ENCODE measurements around the gene MED26.

Gene MED26

DNA sequence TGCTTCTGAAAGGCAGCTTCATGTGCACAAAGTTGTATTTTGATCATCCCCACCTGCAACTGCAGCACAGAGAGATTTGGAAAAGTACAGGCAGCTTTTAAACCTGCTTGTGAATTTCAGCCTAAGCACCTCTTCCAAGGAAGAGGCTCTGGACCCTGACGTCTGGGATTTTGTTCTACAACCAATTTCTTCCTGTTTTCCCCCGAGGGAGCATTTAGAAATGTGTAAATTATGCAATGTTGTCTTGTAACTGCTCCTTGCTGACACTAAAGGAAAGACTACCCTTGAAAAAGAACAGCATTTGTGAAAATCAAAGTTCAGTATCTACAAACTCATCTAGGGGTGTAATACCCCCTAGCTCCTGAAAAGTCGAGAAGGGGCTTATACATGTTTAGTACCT, 15.4 kb downstream of the MED26 start:
- peak; percentile 31 for DNase-seq

GRCh38 chr19:16611121-16611520, 16.9 kb downstream of the MED26 start:
- DNase-seq: no peak

DNA sequence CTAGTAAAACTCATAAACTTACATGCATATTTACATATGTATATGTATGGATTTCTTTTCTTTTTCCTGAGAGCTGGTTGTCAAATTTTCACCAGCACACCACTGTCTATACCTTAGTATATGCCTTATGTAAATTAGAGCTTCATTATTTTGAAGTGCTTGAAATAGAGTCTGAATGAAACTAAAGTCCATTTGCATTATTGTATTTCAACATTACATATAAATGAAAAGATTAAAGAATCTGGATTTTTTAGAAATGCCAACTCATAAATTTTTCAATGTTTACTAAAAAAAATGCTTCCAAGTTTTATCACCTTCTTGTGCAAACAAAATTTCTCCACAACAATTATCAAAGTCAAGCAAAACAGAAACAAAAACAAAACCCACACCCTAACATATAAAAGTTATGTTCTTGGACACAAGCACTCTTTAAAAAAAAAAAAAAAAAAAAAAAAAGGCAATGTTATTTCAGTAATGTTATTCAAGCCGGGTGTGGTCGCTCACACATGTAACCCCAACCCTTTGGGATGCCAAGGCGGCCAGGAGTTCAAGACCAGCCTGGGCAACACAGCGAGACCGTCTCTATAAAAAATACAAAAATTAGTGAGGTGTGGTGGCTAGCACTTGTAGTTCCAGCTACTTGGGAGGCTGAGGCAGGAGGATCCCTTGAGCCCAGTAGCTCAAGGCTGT, 18.3 kb downstream of the MED26 start:
- DNase-seq: no peak

- DNase-seq: peak; percentile 89
Measured at GRCh38 chr19:16608290-16608739, 19.7 kb downstream of the MED26 start.

DNA sequence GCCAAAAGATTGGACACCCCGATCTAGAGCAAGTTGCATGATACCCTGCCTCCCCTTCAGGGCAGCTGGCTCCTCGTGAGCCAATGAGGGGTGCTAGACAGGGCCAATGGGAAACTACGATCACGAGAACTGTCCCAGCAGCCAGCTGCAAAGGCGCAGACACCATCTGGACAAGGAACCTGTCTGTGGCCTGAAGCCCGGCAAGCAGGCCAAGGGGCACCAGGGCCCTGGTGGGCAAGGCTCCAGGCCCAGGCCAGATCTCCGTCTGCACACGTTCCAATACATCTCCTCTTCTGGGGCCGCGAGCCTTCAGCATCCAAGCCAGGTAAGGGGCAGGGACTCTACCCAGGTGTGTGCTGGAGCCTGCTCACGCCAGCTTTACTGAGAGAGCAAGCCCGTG, 20.2 kb downstream of the MED26 start:
- DNase-seq: no peak

GRCh38 chr19:16605553-16605994, 22.4 kb downstream of the MED26 start:
- DNase-seq: no peak

DNA sequence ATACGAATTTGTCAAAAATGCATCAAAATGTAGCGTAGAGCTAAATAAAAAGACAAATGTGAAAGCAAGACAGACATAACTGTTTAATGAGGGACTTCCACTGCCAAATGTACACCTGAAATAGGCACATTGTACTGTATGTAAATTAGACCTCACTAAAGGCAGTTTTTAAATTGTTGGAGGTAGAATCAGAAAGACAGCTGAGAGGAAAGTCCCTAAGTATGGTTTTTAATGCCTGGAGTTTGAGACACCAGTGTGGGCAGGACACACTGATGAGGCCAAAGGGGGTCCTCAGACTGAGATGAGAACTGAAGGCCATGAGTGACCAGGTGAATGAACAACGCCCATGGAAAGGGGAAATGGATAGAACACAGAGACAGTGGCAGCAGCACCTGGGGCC, 22.9 kb downstream of the MED26 start:
- DNase-seq: no peak

DNA sequence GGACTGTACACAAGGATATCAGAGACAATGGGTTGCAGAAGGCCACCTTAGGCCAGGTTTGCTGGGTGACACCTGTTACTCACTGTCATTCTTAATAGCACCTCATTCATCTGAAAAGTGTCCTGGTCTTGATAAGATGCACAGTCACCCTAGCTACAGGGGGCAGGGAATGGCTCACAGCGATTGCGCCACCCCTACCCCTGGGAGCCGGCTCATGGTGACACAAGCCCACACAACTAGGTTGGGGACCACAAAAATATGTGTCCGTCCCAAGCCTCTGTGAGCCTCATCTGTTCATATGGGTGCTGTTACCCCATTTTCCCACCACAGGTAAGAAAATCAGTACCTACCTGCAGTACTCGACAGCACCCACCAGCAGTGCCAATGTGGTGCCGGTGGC, 23.4 kb downstream of the MED26 start:
- DNase-seq: no peak

- DNase-seq: no peak
Measured at GRCh38 chr19:16603090-16603489, 24.9 kb downstream of the MED26 start.

DNA sequence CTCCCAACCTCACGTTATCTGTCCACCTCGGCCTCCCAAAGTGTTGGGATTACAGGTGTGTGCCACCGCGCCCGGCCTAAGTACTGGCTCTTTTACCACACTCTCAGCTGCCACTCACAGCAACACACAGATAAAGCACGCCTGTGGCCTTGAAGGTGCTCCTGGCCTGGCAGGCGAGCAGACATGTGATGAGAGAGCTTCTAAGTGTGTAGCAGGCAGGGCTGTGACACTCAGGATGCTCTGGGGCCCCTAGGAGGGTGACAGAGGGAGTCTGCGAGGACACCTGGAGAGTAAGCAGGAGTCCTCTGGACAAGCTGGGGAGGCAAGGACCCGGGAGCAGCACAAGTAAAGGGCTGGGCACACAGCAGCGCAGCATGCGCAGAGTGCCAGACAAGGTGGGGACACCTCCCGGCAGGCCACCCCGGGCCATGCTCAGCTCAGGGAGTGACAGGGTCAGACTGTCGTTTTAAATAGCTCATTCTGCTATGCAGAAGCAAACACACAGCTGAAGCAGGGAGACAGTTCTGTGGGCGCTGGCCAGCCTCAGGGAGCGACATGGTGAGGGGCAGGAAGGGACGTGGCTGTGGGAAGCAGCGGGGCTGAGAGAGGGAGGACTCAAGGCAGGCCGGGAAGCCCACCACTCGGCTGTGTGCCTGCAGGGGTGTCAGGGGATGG, 26.5 kb downstream of the MED26 start:
- no peak for DNase-seq

- DNase-seq: no peak
Measured at GRCh38 chr19:16600824-16601223, 27.2 kb downstream of the MED26 start.

DNA sequence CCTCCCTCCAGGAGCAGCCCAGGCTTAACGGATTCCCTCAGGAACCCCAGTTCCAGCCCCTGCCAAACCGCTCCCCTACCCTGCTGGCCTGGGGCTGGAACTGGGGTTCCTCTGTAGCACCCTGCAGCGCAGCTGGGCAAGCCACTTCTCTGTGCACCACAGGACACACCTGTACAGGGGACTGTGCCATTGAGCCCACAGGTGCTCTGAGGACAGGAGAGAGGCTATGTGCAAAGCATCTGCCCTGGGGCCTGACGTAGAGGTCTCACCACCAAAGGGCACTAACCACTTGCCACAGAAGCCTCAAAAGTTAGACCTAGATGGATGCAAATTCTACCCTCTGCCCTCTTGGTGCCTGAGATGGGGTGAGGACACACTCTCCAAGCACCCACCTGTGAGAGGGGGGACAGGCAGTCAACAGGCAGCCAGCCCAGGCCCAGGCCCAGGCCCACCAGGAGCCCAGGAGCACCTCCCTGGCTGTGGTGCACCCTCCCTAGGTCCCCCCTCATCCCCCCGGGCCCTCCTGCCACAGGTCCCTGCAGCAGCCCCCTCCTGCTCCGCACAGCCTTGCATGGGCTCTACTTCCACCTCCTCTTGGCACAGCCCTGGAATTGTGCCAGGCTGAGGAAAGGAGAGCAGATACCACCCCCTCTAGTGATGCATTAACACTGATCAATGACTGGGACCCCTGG, 28.2 kb downstream of the MED26 start:
- no peak for DNase-seq

DNA sequence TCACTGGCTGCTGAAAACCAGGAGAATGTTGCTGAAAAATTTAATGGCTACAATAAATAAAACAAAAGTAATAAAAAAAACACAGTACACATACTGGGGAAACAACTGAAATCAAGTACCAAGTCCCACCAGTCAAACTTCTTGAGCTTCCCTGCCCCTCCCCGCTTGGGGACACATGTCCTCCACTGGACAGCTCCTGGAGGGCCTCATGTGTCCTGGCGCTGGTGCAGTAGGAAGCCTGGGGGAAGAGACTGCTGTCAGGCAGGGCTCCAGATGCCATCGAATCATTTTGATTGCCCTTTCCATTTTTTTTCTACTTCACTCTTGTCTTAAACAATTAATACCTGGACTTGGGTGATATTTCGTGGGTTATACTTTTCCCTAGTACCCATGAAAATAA, 29.2 kb downstream of the MED26 start:
- DNase-seq: no peak

- no peak for DNase-seq
Measured at GRCh38 chr19:16596399-16596798, 31.6 kb downstream of the MED26 start.

DNA sequence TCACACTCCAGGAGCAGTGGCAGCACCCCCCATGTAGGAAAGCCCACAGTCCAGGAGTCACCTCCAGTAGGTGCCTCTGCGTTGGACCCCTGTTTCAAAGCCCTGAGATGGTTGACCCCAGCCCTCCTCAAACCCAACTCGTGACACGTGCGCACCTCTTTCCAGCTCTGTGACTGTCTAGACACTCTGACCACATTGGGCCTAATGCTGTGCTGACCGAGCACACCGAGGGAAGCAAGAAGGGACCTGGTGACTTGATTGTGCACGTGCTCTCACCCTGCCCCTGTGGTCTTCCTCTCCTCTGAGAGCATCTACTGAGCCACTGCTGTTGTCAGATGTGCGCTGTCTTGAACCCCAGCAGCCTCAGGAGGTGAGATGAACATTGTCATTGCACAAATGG, 32.9 kb downstream of the MED26 start:
- DNase-seq: no peak

DNA sequence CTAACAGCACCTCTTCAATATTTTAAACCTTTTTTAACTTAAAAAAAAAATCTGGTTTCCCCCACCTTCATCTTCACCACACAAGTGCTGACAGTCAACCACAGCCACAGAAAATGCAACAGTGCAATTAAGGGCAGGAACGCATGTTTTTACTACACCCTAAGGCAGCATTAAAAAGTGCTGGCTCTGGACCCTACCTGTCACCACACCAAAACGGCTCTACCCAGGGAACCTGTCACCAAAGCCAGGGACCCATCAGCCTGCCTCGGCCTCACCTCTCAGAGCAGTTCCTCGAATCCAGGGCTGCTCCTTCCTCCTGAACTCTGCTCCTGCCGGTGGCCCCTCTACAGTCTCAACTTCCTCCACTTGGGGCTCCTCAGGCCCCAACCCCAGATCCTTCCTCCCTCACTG, 33.3 kb downstream of the MED26 start:
- DNase-seq: no peak

DNA sequence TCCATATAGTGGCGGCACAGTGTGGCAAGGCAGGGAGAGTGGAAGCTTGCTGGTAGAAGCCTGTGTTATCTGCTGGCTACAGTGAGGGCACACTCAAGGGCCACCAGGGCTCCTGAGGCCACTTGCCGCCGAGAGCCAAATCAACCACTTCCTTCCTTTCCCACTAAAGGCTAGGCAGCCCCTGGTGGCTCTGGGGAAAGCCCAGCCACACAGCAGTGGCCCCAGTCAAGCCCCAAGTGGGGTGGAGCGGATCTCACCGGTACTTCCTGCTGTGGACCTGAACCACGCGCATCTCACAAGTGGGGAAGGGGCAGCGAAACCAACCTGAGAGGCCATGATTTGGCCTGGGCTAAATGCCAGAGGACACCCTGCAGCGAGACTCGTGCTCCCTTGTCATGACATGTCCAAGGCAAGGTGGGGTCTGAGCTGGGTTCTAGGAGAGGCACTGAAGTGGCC, 33.8 kb downstream of the MED26 start:
- no peak for DNase-seq

DNA sequence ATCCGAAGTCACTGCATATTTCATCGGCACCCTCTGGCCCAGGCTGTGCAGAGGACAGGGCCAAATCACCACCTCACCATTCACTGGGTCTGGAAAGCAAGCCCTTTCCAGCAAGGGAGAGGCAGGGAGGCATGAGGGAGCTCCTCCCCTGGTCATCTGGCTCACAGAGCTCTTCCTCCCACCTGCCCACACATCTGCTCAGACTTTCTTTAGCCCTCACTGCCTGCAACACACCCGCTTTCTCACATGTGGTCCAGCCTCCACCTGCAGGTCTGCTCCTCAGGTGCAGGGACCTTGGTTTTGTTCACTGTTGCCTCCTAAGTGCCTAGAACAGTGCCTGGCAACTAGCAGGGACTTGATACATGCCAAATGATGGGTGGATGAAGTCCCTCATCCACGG, 34.8 kb downstream of the MED26 start:
- DNase-seq: no peak

- DNase-seq: no peak
Measured at GRCh38 chr19:16591803-16592556, 36.0 kb downstream of the MED26 start.

GRCh38 chr19:16590876-16591802, 36.9 kb downstream of the MED26 start:
- no peak for DNase-seq

DNA sequence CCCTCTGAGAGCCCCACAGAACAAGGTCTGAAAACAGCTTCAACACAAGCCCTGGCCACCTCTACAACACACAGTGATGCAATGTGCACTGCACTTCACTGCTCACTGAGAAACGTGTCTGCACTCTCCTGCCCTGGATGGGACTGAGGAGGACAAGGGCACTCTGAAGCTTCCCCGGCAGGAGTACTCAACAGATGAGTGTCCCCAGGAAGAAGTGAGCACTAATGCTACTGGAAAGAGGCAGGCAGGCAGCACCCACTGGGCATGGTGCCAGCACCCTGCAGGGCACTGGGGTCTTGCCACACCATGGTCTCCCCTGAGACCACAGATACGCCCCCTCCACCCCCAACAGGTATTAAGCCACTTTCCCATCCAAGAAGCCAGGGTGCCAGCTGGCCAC, 38.1 kb downstream of the MED26 start:
- no peak for DNase-seq
